MCF 10A (cell line): ENCODE measurements around the gene IMMP2L. TPM values are rescaled to one million over a fixed set of nuclear protein-coding genes. Genes with fewer than 3 reads are reported as not detected.

Experiments used
- BruUV-seq: library from RNA; stranded (reverse); fragments of 400-500 nt; replicated peaks from 2 replicates; lab custom pipeline; 2021; lab: Mats Ljungman, UMichigan
- CTCF ChIA-PET: fragments of 300-600 bp; sonication (Branson Sonifier 250); formaldehyde crosslinking; extraction: SDS; loops from one replicate; lab custom pipeline; 2021; ENCODE audit warnings: antibody characterized with exemption, inconsistent platforms; lab: Yijun Ruan, JAX
- POLR2A ChIA-PET: fragments of 300-600, 350-650 bp; sonication (Branson Sonifier 250); formaldehyde crosslinking; extraction: SDS; loops from one replicate; lab custom pipeline; 2020; ENCODE audit warnings: antibody characterized with exemption, inconsistent platforms; lab: Yijun Ruan, JAX
- DNase-seq: peaks from one replicate; pipeline ENCODE4 v3.0.0-alpha.2; 2018; ENCODE audit not compliant: unreplicated experiment
- H3K27ac Mint-ChIP-seq: one replicate; pipeline ENCODE4 v1.8.0; 2022; ENCODE audit warnings: mild to moderate bottlenecking, low read depth, mixed read lengths; ENCODE audit not compliant: unreplicated experiment
- H3K27me3 Mint-ChIP-seq: one replicate; pipeline ENCODE4 v1.8.0; 2022; ENCODE audit warnings: mixed read lengths; ENCODE audit not compliant: insufficient read depth, unreplicated experiment
- H3K36me3 Mint-ChIP-seq: one replicate; pipeline ENCODE4 v1.8.0; 2022; ENCODE audit warnings: mild to moderate bottlenecking, moderate library complexity, mixed read lengths; ENCODE audit not compliant: insufficient read depth, unreplicated experiment
- H3K4me1 Mint-ChIP-seq: one replicate; pipeline ENCODE4 v1.8.0; 2022; ENCODE audit warnings: mixed read lengths; ENCODE audit not compliant: insufficient read depth, unreplicated experiment
- H3K4me3 Mint-ChIP-seq: one replicate; pipeline ENCODE4 v1.8.0; 2022; ENCODE audit warnings: mild to moderate bottlenecking, moderate library complexity, mixed read lengths; ENCODE audit not compliant: unreplicated experiment
- H3K9me3 Mint-ChIP-seq: one replicate; pipeline ENCODE4 v1.8.0; 2022; ENCODE audit warnings: mixed read lengths; ENCODE audit not compliant: unreplicated experiment
- intact Hi-C: fragments of 100-400 bp; cut with micrococcal nuclease; formaldehyde crosslinking; loops from 2 replicates; pipeline ENCODE4 v1.14.1; 2022
- total RNA-seq: library from RNA; stranded (reverse); gene quantifications from 2 replicates; pipeline ENCODE4 v1.2.3, GENCODE V29; 2022
- TF ChIP-seq, protein P1 (sequence below): fragments of 200-600 bp; IDR thresholded peaks from one replicate; pipeline ENCODE4 v1.8.0; 2022; ENCODE audit warnings: antibody characterized with exemption, mild to moderate bottlenecking; ENCODE audit not compliant: unreplicated experiment

Gene IMMP2L
- total RNA-seq, 1 experiment from 2014 or later, result 23.7 TPM

DNA sequence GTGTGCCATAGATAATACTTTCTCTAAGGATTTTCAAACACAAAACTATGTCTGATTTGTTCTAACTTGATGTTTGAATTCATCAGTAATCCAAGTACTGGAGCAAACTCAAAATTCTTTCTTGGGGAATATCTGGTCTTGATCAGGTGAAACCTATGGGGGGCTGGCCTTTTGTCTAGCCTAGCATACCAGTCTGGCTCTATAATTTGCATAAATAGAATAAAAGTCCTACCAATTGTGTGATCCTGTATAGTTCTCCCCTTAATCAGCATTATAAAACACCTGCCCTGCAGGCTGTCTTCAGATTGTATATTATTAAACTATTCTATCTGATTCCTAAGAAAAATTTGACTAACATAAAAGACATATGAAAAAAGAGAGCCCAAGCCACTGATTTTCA lies 705.2 kb downstream of the IMMP2L start:
- Mint-ChIP-seq H3K27me3 (no peaks in the 10 kb centered on the region), H3K4me1 (peaks cover 2% of the 10 kb centered on the region), H3K9me3 (no peaks in the 10 kb centered on the region), H3K4me3 (no peak overlapping the region), H3K36me3 (no peaks in the 10 kb centered on the region), H3K27ac (no peak overlapping the region)
- no TSS peak for BruUV-seq
- ChIA-PET POLR2A (no interaction called here), CTCF (interaction anchor here (0.6 kb wide), 1 partner anchor 172 kb away, joined by 3 read pairs; no protein-coding TSS in a partner anchor)
- TF ChIP-seq, protein P1, sequence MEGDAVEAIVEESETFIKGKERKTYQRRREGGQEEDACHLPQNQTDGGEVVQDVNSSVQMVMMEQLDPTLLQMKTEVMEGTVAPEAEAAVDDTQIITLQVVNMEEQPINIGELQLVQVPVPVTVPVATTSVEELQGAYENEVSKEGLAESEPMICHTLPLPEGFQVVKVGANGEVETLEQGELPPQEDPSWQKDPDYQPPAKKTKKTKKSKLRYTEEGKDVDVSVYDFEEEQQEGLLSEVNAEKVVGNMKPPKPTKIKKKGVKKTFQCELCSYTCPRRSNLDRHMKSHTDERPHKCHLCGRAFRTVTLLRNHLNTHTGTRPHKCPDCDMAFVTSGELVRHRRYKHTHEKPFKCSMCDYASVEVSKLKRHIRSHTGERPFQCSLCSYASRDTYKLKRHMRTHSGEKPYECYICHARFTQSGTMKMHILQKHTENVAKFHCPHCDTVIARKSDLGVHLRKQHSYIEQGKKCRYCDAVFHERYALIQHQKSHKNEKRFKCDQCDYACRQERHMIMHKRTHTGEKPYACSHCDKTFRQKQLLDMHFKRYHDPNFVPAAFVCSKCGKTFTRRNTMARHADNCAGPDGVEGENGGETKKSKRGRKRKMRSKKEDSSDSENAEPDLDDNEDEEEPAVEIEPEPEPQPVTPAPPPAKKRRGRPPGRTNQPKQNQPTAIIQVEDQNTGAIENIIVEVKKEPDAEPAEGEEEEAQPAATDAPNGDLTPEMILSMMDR, result no peak
- intact Hi-C loops, result no loop called here
- DNase-seq, result no peak

DNA sequence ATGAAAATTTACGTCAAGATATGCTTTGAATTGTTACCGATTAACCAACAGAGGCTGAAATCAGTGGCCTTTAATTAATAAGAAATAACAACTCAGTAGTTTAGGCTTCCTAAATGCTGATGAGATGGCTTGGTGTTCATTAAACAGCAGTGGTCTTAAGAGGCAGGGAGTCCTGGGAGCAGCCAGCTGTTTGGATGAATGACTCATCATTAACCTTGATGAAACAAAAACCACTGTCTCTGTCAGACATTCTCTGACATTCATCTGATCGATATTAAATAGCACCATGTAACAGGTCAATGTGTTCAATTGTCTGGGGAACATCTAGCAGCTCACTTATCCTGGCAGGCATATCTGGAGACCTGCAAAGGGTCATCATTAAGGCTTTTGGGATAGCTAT lies 705.6 kb downstream of the IMMP2L start:
- Mint-ChIP-seq H3K27ac (no peak overlapping the region), H3K36me3 (no peaks in the 10 kb centered on the region), H3K9me3 (no peaks in the 10 kb centered on the region), H3K27me3 (no peaks in the 10 kb centered on the region), H3K4me1 (peaks cover 6% of the 10 kb centered on the region), H3K4me3 (no peak overlapping the region)
- BruUV-seq, result no TSS peak
- intact Hi-C loops, result no loop called here
- no peak for DNase-seq
- ChIA-PET POLR2A (interaction anchor here (0.8 kb wide), 1 partner anchor 12 kb away, joined by 3 read pairs; no protein-coding TSS in a partner anchor), CTCF (no interaction called here)
- TF ChIP-seq, protein P1, result no peak

DNA sequence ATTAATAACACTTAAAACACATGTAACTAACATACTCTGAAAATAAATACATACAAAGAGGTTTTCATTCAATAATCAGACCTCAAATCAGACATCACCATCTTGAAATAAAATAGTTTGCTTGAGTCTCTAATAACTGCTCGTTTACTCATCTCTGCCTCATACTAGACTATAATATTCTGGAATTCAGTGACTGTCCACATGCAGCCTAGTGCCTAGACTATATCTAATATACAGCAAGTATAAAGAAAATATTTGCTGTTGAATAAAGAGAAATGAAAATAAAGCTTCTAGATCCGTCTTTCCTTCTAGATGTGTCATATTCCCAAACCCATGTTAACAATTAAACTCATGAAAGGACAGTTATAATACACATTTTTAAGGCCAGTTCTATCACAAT lies 707.6 kb downstream of the IMMP2L start:
- no peak overlapping the region for H3K27ac Mint-ChIP-seq
- BruUV-seq, result no TSS peak
- TF ChIP-seq, protein P1, result no peak
- H3K4me3 Mint-ChIP-seq, result no peak overlapping the region
- H3K36me3 Mint-ChIP-seq, result no peaks in the 10 kb centered on the region
- POLR2A ChIA-PET, result interaction anchor here (0.6 to 0.7 kb wide), 2 partner anchors 11 to 160 kb away, joined by 3 read pairs; no protein-coding TSS in a partner anchor
- peaks cover 7% of the 10 kb centered on the region for H3K4me1 Mint-ChIP-seq
- DNase-seq, result no peak
- no peaks in the 10 kb centered on the region for H3K27me3 Mint-ChIP-seq
- intact Hi-C loops, result no loop called here
- no peaks in the 10 kb centered on the region for H3K9me3 Mint-ChIP-seq
- CTCF ChIA-PET, result interaction anchor here (0.7 kb wide), 1 partner anchor 638 kb away, joined by 4 read pairs; no protein-coding TSS in a partner anchor

DNA sequence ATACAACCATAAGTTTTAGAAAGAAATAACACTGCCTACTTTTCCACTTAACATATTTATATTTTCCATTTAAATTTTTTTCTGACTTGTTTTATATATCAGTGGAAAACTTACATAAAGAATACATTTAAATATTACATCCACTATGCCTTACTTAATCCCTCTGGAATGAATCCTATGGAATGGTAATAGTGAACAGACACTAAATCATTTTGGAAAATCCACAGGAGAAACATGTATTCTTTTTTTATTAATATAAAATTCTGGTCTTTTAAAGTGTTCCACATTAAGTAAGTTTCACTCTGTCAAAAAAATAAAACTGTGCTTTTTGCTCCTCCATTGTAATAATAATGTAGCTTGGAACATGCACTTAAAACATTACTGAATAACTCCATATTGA lies 708.1 kb downstream of the IMMP2L start:
- DNase-seq, result no peak
- Mint-ChIP-seq H3K27ac (no peak overlapping the region), H3K4me3 (no peak overlapping the region), H3K36me3 (no peaks in the 10 kb centered on the region), H3K27me3 (no peaks in the 10 kb centered on the region), H3K9me3 (no peaks in the 10 kb centered on the region), H3K4me1 (peaks cover 7% of the 10 kb centered on the region)
- intact Hi-C loops, result no loop called here
- TF ChIP-seq, protein P1, result no peak
- ChIA-PET CTCF (no interaction called here), POLR2A (interaction anchor here (0.7 kb wide), 1 partner anchor 11 kb away, joined by 3 read pairs; no protein-coding TSS in a partner anchor)
- no TSS peak for BruUV-seq
